Naive thymus-derived CD4-positive, alpha-beta T cell (primary cell): Measurements from ENCODE around the gene SYNPO. TPM values are rescaled to one million over a fixed set of nuclear protein-coding genes. Genes with fewer than 3 reads are reported as not detected.

ENCODE experiments used
- ATAC-seq: fragments of 150-1000 bp; cut with Tn5 transposase; 2 replicates; pipeline ENCODE4 v1.10.0; 2021; ENCODE audit warnings: mild to moderate bottlenecking, moderate library complexity
- CTCF ChIA-PET: fragments of 350-600 bp; sonication (Branson Sonifier 250); formaldehyde crosslinking; loops from one replicate; lab custom pipeline; 2021; ENCODE audit warnings: antibody characterized with exemption; lab: Charles Lee
- POLR2A ChIA-PET: fragments of 350-600 bp; sonication (Branson Sonifier 250); formaldehyde crosslinking; loops from one replicate; lab custom pipeline; 2021; ENCODE audit warnings: antibody characterized with exemption, inconsistent platforms; lab: Charles Lee
- DNase-seq, 9 donors: peaks; one replicate each; pipeline versions ENCODE4 v3.0.0 to v3.0.0-alpha.2; 2020 to 2022; ENCODE audit warnings: mixed read lengths in 1 of 9
- H3K27ac ChIP-seq: one replicate; pipeline ENCODE4 v1.7.0; 2013; ENCODE audit warnings: mild to moderate bottlenecking, low read depth, low read length, moderate library complexity
- H3K27me3 ChIP-seq, 2 donors: one replicate each; pipeline ENCODE4 v1.7.0; 2013; ENCODE audit warnings: low read length in 2 of 2, mild to moderate bottlenecking in 2 of 2, moderate library complexity in 2 of 2; ENCODE audit not compliant: control insufficient read depth in 2 of 2, insufficient read depth in 2 of 2
- H3K36me3 ChIP-seq, 3 experiments: 1 replicate in 2 of 3; 2 replicates in 1 of 3; pipeline ENCODE4 v1.7.0; 2013; ENCODE audit warnings: low read length in 3 of 3, mild to moderate bottlenecking in 3 of 3, moderate library complexity in 1 of 3; ENCODE audit not compliant: insufficient read depth in 3 of 3, control insufficient read depth in 2 of 3
- H3K4me1 ChIP-seq, 2 donors: one replicate each; pipeline ENCODE4 v1.7.0; 2013; ENCODE audit warnings: low read length in 2 of 2, mild to moderate bottlenecking in 2 of 2, moderate library complexity in 1 of 2; ENCODE audit not compliant: control insufficient read depth in 2 of 2, insufficient read depth in 2 of 2
- H3K4me3 ChIP-seq: 2 replicates; pipeline ENCODE4 v1.7.0; 2013; ENCODE audit warnings: mild to moderate bottlenecking, low read length
- H3K9me3 ChIP-seq, 3 experiments: 1 replicate in 2 of 3; 2 replicates in 1 of 3; pipeline ENCODE4 v1.7.0; 2013; ENCODE audit warnings: low read length in 3 of 3; ENCODE audit not compliant: control insufficient read depth in 2 of 3
- H3K27ac Mint-ChIP-seq, 9 donors: one replicate each; pipeline ENCODE4 v1.8.0; 2020 to 2022; ENCODE audit warnings: mixed read lengths in 9 of 9, mild to moderate bottlenecking in 8 of 9, moderate library complexity in 5 of 9, inconsistent platforms in 2 of 9
- H3K27me3 Mint-ChIP-seq, 5 donors: one replicate each; pipeline ENCODE4 v1.8.0; 2021 to 2022; ENCODE audit warnings: mixed read lengths in 5 of 5, mild to moderate bottlenecking in 1 of 5
- H3K36me3 Mint-ChIP-seq, 5 donors: one replicate each; pipeline ENCODE4 v1.8.0; 2020 to 2022; ENCODE audit warnings: mixed read lengths in 5 of 5, mild to moderate bottlenecking in 3 of 5, inconsistent platforms in 1 of 5
- H3K4me1 Mint-ChIP-seq, 7 donors: one replicate each; pipeline ENCODE4 v1.8.0; 2020 to 2022; ENCODE audit warnings: mixed read lengths in 7 of 7, mild to moderate bottlenecking in 3 of 7, inconsistent platforms in 1 of 7
- H3K4me3 Mint-ChIP-seq, 10 donors: one replicate each; pipeline ENCODE4 v1.8.0; 2020 to 2022; ENCODE audit warnings: mild to moderate bottlenecking in 10 of 10, mixed read lengths in 10 of 10, moderate library complexity in 6 of 10, inconsistent platforms in 2 of 10
- H3K9me3 Mint-ChIP-seq, 11 donors: one replicate each; pipeline ENCODE4 v1.8.0; 2020 to 2022; ENCODE audit warnings: mixed read lengths in 11 of 11, mild to moderate bottlenecking in 4 of 11, inconsistent platforms in 1 of 11, moderate library complexity in 1 of 11
- intact Hi-C, 2 donors: fragments of 100-400 bp; cut with micrococcal nuclease; formaldehyde crosslinking; loops; one replicate each; pipeline ENCODE4 v1.15.1; 2023
- polyA plus RNA-seq, 2 donors: library from polyadenylated mRNA; unstranded; fragments of 300-500 nt; fragmentation: Illumina TruSeq; gene quantifications; one replicate each; pipeline ENCODE4 v1.2.3, GENCODE V29; 2021
- total RNA-seq, 6 experiments: library from RNA in 5 of 6; stranded (reverse) in 5 of 6; gene quantifications; 1 replicate in 5 of 6; 2 replicates in 1 of 6; pipeline ENCODE4 v1.2.3 and lab custom pipeline; 2021 to 2026

Gene SYNPO
- total and polyA plus RNA-seq, 7 experiments from 2014 or later: 0.07 to 0.59 (median 0.12) TPM; not detected in 3

GRCh38 chr5:150644514-150644913, 4.1 kb downstream of the SYNPO start:
- Mint-ChIP-seq H3K36me3 (no peaks in the 10 kb centered on the region), H3K27ac (no peak overlapping the region), H3K4me3 (no peak overlapping the region), H3K9me3 (no peaks in the 10 kb centered on the region), H3K27me3 (peaks cover 0 to 4% (median 3%) of the 10 kb centered on the region in 5 donors), H3K4me1 (peaks cover 0 to 5% (median 0%) of the 10 kb centered on the region in 7 donors)
- Histone ChIP-seq H3K27me3 (no peaks in the 10 kb centered on the region), H3K4me3 (no peak overlapping the region), H3K9me3 (no peaks in the 10 kb centered on the region), H3K27ac (no peak overlapping the region), H3K36me3 (no peaks in the 10 kb centered on the region), H3K4me1 (no peaks in the 10 kb centered on the region)
- DNase-seq: no peak
- POLR2A ChIA-PET: no interaction called here
- ATAC-seq: no peak
- CTCF ChIA-PET: no interaction called here
- intact Hi-C loops: no loop called here

- POLR2A ChIA-PET: interaction anchor here (0.5 to 1.2 kb wide), 2 partner anchors 10 to 232 kb away, joined by 3 read pairs; partner anchors contain the start of gene CD74
- CTCF ChIA-PET: no interaction called here
Measured at GRCh38 chr5:150645070-150645700, 4.7 kb downstream of the SYNPO start.

GRCh38 chr5:150647275-150648251, 7.1 kb downstream of the SYNPO start:
- no peaks in the 10 kb centered on the region for H3K4me1 ChIP-seq
- Mint-ChIP-seq H3K27me3 (peaks cover 0 to 3% (median 0%) of the 10 kb centered on the region in 5 donors), H3K4me1 (peaks cover 0 to 2% (median 0%) of the 10 kb centered on the region in 7 donors), H3K4me3 (no peak overlapping the region), H3K36me3 (no peaks in the 10 kb centered on the region), H3K27ac (no peak overlapping the region), H3K9me3 (no peaks in the 10 kb centered on the region)
- no peaks in the 10 kb centered on the region for H3K36me3 ChIP-seq
- intact Hi-C loops: no loop called here
- no peak overlapping the region for H3K27ac ChIP-seq
- ChIA-PET CTCF (no interaction called here), POLR2A (no interaction called here)
- ATAC-seq: no peak
- no peak for DNase-seq
- H3K9me3 ChIP-seq: no peaks in the 10 kb centered on the region
- H3K4me3 ChIP-seq: no peak overlapping the region
- no peaks in the 10 kb centered on the region for H3K27me3 ChIP-seq

More at GRCh38 chr5:150645070-150645700, 4.7 kb downstream of the SYNPO start:
- Mint-ChIP-seq H3K4me1 (peaks cover 0 to 5% (median 0%) of the 10 kb centered on the region in 7 donors), H3K27ac (no peak overlapping the region), H3K36me3 (no peaks in the 10 kb centered on the region), H3K9me3 (no peaks in the 10 kb centered on the region), H3K27me3 (peaks cover 0 to 3% (median 2%) of the 10 kb centered on the region in 5 donors), H3K4me3 (no peak overlapping the region)
- ATAC-seq: no peak
- Histone ChIP-seq H3K27me3 (no peaks in the 10 kb centered on the region), H3K9me3 (no peaks in the 10 kb centered on the region), H3K27ac (no peak overlapping the region), H3K4me3 (no peak overlapping the region), H3K4me1 (no peaks in the 10 kb centered on the region), H3K36me3 (no peaks in the 10 kb centered on the region)
- intact Hi-C loops: no loop called here
- DNase-seq: no peak

GRCh38 chr5:150648294-150649107, 8.0 kb downstream of the SYNPO start:
- intact Hi-C loops: no loop called here
- CTCF ChIA-PET: no interaction called here
- ATAC-seq: no peak

GRCh38 chr5:150649108-150650020, 8.9 kb downstream of the SYNPO start:
- intact Hi-C loops: no loop called here
- no peak overlapping the region for H3K4me3 ChIP-seq
- Mint-ChIP-seq H3K27ac (no peak overlapping the region), H3K36me3 (no peaks in the 10 kb centered on the region), H3K27me3 (peaks cover 0 to 7% (median 0%) of the 10 kb centered on the region in 5 donors), H3K9me3 (no peaks in the 10 kb centered on the region), H3K4me1 (peaks cover 0 to 2% (median 0%) of the 10 kb centered on the region in 7 donors), H3K4me3 (no peak overlapping the region)
- H3K36me3 ChIP-seq: no peaks in the 10 kb centered on the region
- no peaks in the 10 kb centered on the region for H3K27me3 ChIP-seq
- DNase-seq (no peak), ATAC-seq (no peak)
- H3K9me3 ChIP-seq: no peaks in the 10 kb centered on the region
- POLR2A ChIA-PET: no interaction called here
- H3K4me1 ChIP-seq: no peaks in the 10 kb centered on the region
- no peak overlapping the region for H3K27ac ChIP-seq
- CTCF ChIA-PET: no interaction called here

More at GRCh38 chr5:150648294-150649107, 8.0 kb downstream of the SYNPO start:
- Mint-ChIP-seq H3K36me3 (no peaks in the 10 kb centered on the region), H3K4me3 (no peak overlapping the region), H3K27ac (peak overlapping the region in 1 of 9 donors; percentile 20), H3K9me3 (no peaks in the 10 kb centered on the region), H3K27me3 (peaks cover 0 to 3% (median 0%) of the 10 kb centered on the region in 5 donors), H3K4me1 (peaks cover 0 to 2% (median 0%) of the 10 kb centered on the region in 7 donors)
- H3K27me3 ChIP-seq: no peaks in the 10 kb centered on the region
- no peaks in the 10 kb centered on the region for H3K4me1 ChIP-seq
- POLR2A ChIA-PET: no interaction called here
- H3K27ac ChIP-seq: no peak overlapping the region
- DNase-seq: no peak
- H3K4me3 ChIP-seq: no peak overlapping the region
- H3K9me3 ChIP-seq: no peaks in the 10 kb centered on the region
- H3K36me3 ChIP-seq: no peaks in the 10 kb centered on the region
